Measurements from ENCODE around the gene AUTS2.

Gene AUTS2

GRCh38 chr7:70015353-70015752 lies 417.1 kb downstream of the AUTS2 start:
- DNase-seq, result no peak

- DNase-seq, result no peak
Observed at GRCh38 chr7:70016044-70016770, 417.9 kb downstream of the AUTS2 start.

GRCh38 chr7:70017357-70017756 lies 419.1 kb downstream of the AUTS2 start:
- DNase-seq, result no peak

- DNase-seq, result no peak
Observed at GRCh38 chr7:70018700-70019099, 420.4 kb downstream of the AUTS2 start.

GRCh38 chr7:70027867-70028266 lies 429.6 kb downstream of the AUTS2 start:
- no peak for DNase-seq

- no peak for DNase-seq
Observed at GRCh38 chr7:70028620-70029019, 430.3 kb downstream of the AUTS2 start.

- DNase-seq, result no peak
Observed at GRCh38 chr7:70029993-70030392, 431.7 kb downstream of the AUTS2 start.

- no peak for DNase-seq
Observed at GRCh38 chr7:70030745-70031144, 432.5 kb downstream of the AUTS2 start.

- DNase-seq, result no peak
Observed at GRCh38 chr7:70031245-70031644, 433.0 kb downstream of the AUTS2 start.

- DNase-seq, result no peak
Observed at GRCh38 chr7:70032649-70033048, 434.4 kb downstream of the AUTS2 start.

GRCh38 chr7:70033226-70033625 lies 435.0 kb downstream of the AUTS2 start:
- no peak for DNase-seq

- DNase-seq, result no peak
Observed at GRCh38 chr7:70034999-70035398, 436.7 kb downstream of the AUTS2 start.

GRCh38 chr7:70035519-70035918 lies 437.2 kb downstream of the AUTS2 start:
- no peak for DNase-seq

GRCh38 chr7:70035955-70036354 lies 437.7 kb downstream of the AUTS2 start:
- no peak for DNase-seq

- DNase-seq, result no peak
Observed at GRCh38 chr7:70036695-70037094, 438.4 kb downstream of the AUTS2 start.

- DNase-seq, result no peak
Observed at GRCh38 chr7:70037171-70037933, 439.1 kb downstream of the AUTS2 start.

GRCh38 chr7:70040051-70040450 lies 441.8 kb downstream of the AUTS2 start:
- no peak for DNase-seq

- no peak for DNase-seq
Observed at GRCh38 chr7:70040970-70041766, 442.9 kb downstream of the AUTS2 start.

- DNase-seq, result no peak
Observed at GRCh38 chr7:70042533-70042932, 444.3 kb downstream of the AUTS2 start.

GRCh38 chr7:70043015-70043538 lies 444.8 kb downstream of the AUTS2 start:
- no peak for DNase-seq

- no peak for DNase-seq
Observed at GRCh38 chr7:70044064-70044463, 445.8 kb downstream of the AUTS2 start.

GRCh38 chr7:70044525-70044924 lies 446.2 kb downstream of the AUTS2 start:
- DNase-seq, result no peak

GRCh38 chr7:70044981-70045380 lies 446.7 kb downstream of the AUTS2 start:
- DNase-seq, result no peak
